Limb (tissue), 2 donors: Measurements from ENCODE around the gene DTX3.
"Not testable (repeated sequence)": the region's sequence is repeated elsewhere in the genome, so short reads cannot be mapped to it uniquely, and the experiment has no call there.

ENCODE experiments used
- DNase-seq, 2 donors: peaks; one replicate each; pipeline ENCODE4 v3.0.0-alpha.2; 2016; ENCODE audit errors: extremely low spot score in 2 of 2

Gene DTX3

DNA sequence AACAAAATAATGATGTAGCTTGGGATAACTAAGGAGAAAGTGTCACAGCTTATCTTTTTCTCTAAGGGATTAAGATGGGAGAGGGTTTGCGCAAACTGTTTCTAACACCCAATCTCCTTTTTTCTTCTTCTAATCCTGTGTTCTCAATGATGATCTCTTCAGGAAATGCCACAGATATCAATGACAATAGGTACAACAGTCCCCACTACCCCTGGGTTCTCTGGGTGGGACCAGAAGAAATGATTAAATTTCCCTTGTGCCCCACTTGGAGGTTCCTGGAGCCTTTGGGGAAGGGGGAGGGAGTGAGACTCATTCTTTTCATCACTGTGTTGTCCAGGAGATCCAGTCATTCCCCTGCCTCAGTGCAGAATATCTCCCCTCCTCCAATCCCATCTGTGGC, 22.2 kb upstream of the DTX3 start:
- DNase-seq: no peak

DNA sequence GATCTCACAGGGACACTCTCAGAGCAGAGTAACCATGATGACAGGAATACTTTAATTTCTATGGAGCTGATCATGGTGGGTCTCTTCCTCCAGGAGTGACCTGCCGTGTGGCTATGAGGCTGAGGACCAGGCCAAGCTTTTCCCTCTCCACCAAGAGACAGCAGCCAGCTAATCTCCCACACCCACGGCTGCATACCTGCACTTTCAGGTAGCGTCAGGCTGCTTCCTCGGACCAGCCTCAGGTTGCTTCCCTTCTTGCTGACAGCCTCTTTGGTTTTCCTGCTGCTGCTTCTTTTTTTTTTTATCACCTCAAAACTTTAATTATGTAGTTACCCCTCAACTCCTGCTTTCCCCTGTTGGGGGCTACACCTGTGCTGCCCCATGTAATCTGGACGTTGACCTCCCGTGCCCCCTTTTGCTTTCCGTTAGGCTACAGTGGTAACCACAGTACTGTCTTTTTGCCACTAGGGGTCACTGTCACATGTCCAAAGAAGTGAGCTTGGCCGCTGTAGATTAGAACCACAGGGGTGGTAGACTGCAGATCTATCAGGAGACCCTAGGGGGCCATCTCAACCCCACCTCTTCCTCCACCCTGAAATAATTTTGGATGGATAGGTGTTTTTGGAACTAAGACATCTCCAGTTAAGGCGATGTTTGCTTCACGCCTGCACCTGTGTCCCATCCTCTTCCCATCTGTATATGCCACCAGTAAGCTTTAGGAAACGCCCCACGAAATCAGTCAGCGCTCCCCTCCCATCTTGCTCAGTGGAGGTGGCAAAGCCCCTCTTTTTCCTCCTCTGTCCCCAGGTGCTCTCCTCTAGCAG, 21.4 kb upstream of the DTX3 start:
- DNase-seq: peak; percentile 68 to 84

DNA sequence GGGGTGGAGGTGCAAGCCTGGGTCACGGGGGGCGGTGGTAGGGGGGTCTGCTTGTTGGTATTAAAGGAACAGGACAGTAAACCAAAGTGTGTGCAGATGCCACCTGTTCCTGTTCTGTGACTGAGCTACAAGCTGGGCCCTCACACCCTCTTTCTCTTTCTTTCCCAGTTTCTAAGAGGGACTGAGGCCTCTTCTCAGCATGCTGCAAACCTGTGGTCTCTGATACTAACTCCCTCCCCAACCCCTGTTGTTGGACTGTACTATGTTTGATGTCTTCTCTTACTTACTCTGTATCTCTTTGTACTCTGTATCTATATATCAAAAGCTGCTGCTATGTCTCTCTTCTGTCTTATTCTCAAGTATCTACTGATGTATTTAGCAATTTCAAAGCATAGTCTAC, 20.6 kb upstream of the DTX3 start:
- no peak for DNase-seq

DNA sequence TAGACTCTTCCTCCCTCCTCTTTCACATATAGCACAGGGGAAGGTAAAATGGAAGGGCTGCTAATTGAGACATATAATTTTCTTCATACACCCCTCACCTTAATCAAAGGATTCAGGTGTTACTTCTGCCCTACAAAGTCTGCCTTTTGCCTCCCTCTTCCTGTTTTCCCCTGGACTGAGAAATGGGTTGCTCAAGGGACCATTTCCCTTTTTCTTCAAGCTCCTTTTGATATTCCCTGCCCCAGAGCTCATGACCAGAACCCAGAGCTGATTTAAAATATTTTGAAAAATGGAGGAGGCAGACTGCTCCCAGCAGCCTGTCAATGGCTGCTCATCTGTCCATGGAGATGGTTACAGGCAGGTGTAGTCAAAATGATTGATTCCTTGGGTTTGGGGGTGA, 19.9 kb upstream of the DTX3 start:
- DNase-seq: no peak

DNA sequence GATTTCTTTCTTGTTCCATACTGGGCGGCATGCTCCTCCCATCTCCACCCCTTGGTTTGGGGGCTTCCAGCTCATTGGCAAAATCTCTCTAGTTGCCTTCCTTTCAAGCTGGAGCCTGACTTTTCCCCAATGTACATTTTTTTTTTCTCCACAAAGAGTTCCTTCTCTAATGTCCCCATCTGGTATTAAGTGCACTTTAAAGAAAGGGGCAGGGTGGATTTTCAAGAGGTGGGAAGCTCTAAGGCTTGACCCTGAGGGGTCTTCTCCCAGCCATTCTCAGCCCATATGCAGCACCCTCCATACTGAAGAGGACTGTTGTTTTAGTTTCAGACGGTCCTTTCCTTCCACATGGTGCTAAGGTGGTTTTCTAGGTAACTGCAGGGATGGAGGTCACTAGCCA, 19.5 kb upstream of the DTX3 start:
- DNase-seq: no peak

DNA sequence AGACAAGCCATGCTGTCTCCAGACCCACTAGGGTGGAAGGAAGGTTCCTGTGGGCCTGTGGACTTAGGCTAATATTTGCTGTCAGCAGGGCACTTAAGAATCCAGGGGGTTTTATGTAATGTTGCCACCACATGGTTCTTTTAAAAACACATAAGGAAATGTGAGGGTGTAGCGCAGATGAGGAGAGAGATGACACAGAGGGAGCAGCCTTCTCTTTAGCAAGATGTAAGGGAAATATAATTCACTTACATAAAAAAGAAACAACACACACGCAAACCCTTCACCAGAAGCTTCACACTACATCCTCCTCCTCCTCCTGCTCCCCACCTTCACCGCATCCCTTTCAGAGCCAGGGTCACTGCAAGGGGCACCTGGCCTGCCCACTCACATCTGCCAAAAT, 18.5 kb upstream of the DTX3 start:
- DNase-seq: no peak

DNA sequence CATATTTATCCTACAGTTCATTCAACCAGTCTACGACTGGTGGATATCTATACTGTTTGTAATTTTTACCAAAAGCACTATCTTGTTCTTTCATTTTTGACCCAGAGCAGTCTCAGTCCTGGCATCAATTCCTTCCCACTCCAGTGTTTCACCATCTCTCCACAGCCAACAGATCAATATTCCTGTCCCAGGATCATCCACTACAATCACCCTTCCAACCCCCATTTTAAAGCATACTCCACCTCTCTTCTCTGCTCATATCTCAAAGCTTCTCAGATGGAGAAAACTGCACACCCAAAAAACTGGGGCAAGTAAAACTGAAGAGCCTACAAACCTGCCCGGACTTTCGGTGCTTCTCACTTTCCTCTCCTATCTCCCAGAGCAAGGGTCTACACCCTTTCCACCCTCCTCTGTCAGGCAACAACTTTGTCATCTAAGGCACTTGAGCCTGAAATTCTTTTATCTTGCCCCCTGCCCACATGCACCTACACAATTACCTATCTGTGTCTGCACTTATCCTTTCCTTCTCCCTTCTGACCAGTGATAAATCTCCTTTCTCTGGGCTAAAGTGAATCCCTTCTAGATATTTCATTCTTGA, 17.7 kb upstream of the DTX3 start:
- no peak for DNase-seq

DNA sequence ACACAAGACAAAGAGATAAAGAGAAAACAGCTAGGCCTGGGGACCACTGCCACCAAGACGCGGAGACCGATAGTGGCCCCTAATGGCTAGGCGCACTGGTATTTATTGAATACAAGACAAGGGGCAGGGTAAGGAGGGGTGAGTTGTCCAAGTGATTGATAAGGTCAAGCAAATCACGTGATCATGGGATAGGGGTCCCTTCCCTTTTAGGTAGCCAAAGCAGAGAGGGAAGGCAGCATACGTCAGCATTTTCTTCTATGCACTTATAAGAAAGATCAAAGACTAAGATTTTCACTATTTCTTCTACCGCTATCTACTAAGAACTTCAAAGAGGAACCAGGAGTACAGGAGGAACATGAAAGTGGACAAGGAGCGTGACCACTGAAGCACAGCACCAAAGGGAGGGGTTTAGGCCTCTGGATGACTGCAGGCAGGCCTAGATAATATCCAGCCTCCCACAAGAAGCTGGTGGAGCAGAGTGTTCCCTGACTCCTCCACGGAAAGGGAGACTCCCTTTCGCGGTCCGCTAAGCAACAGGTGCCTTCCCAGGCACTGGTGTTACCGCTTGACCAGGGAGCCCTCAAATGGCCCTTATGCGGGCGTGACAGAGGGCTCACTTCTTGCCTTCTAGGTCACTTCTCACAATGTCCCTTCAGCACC, 15.5 kb upstream of the DTX3 start:
- not testable (repeated sequence) for DNase-seq

DNA sequence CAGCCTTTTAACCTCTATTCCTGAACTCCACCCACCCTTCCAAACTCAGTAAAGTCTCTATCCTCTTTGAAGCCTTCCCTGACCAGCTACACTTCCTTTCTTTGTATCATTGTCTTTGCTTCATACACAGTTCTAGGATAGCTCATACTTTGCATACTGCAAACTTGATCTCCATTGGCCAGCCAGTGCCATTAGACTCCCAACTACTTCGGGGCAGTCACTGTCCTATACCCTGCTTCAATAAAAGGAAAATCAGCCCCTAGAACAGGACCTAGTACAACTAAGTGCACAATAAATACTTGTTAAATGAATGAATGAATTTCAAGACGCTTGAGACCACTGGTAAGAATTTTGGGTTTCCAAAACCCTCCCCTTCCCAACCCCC, 14.2 kb upstream of the DTX3 start:
- no peak for DNase-seq

DNA sequence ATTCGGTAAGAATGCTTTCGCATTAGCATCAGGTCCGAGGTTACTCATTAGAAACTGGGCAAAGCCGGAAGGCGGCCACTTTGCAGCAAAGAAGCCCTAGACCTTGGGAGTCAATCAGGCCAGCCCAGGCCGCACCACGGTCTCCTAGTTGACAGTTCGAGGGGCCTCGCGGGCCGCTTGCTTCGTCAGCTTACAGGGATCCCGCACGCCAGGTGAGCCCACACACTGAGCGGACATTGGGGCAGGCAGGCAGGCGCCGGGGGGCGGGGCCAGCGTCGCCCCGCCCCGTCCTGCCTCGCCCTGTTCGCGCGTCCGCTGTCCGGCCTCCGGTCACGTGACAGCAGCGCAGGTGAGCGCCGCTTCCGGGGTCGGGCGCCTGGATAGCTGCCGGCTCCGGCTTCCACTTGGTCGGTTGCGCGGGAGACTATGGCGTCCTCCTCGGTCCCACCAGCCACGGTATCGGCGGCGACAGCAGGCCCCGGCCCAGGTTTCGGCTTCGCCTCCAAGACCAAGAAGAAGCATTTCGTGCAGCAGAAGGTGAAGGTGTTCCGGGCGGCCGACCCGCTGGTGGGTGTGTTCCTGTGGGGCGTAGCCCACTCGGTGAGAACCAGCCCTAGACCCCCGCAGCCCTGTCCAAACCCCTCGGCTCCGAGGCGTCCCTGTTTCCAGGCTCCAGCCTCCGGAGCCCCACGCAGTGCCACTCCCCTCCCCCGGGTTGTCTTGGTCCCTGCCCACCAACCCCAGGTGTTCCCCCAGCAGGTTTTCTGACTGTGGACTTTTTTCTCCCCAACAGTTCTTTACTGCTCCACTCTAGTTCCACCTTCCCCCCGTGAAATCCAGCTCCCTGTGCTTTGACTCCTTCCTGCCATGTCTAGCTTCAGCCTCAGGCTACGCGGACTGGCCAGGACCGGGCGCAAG, 13.5 kb upstream of the DTX3 start, which contains the start of gene PIP4K2C:
Gene PIP4K2C, plus strand, starts transcription at position 329 of the 918 bp plus-strand sequence. Its CDS starts 98 bp downstream, at position 427.
- DNase-seq: peak; percentile 47 to 81

DNA sequence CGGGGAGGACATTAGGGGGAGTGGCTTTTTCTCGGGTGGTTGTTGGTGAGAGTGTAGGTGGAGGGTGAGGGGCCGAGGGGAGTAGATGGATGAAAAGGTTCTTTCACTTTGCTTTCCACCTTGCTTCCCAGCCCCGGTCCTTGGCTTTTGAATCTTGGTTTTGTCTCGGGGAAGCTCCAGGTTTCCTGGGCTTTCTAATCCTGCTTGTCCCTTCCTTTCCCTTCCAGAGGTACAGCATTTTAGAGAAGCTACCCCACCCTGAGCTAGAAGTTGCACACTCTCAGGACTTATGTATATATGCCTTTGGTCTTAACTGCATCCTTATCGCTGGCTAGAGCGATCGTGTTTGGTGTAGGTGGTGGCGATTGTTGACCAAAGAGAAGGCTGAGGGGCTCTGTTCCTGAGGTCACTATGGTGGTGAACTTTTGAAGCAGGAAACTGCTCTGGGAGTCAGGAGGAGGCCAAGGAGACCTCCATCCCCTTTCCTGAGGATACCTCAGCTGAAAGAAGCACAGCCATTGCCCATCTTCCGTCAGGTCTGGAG, 12.8 kb upstream of the DTX3 start:
- no peak for DNase-seq

DNA sequence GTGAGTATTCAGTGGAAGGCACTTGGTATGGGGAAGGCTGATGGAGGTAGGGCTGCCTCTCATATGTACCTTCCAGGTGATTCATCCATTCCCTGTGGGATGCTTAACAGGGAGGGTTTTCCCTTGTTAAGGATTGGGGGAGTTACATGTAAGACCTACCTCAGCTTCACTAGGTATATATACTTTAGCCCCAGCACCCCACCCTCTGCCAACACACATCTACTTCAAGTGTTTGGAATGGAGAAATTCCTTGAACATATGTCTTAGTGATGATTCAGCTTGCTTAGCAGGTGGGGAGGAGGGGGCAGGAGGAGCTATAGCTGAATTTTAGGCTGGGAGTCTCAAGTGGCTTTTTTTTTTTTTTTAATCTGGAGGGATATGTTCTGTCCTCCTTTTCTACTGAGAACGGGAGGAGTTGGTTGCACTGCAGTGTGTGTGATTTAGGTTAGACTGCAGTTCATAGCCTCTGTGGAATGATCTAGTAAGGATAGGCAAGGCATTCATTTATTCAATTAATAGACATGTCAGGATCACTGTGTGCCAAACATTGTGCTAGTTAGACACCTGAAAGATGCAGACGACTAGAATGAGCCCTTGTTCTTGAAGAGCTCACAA, 12.0 kb upstream of the DTX3 start:
- no peak for DNase-seq

DNA sequence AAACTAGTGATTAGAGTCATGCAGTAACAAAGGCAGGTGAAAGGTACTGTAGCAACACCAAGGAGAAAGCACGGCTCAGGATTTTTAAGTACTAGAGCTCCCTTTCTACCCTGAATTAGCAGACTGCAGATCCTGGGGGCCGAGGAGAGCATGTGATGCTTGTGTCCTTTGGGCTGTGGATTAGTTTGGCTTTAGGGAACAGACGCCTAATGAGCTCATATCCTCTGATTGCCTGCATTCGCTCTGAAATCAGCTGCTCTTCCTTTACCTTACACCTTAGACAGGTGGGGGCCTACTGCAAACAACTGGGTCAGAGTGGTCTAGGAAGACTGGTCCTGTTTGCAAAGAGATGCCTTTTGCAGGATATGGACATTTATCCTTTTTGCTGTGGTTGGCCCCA, 11.4 kb upstream of the DTX3 start:
- no peak for DNase-seq

DNA sequence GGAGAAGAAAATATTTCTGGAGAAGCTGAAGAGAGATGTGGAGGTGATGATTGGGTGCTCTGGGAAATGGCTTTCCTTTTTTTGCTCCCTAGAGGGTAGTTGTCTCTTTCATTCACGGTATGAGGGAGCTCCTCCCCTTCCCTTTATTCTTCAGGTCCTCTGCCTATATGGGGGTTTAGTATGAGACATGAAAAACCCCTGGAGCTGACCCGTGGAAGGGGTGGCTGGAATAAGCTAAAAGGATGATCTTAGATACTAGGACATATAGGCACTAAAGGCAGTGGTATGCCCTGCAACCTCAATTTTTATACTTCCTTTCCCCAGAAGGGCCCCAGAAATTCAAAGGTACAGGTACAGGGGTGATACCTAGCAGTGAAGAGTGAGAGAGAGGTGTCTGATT, 4.2 kb upstream of the DTX3 start:
- DNase-seq: no peak

DNA sequence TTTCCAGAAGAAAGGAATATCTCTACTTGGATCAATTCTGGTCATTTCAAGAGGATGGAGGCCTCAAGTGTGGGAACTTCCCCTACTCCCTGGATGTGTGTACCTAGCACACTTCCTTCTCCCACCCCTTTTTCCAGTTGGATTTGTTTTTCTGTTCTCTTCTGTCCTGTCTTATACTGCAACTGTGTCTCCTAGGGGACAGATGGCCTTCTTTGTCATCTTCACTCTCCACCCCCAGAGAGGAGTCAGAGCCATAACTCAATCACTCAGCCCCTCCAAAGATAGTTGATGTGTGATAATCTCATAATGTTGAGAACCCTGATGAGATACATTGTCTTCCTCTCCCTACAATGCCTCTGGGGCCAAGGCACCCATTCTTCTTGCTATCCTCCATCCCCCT, 2.1 kb upstream of the DTX3 start:
- no peak for DNase-seq

DNA sequence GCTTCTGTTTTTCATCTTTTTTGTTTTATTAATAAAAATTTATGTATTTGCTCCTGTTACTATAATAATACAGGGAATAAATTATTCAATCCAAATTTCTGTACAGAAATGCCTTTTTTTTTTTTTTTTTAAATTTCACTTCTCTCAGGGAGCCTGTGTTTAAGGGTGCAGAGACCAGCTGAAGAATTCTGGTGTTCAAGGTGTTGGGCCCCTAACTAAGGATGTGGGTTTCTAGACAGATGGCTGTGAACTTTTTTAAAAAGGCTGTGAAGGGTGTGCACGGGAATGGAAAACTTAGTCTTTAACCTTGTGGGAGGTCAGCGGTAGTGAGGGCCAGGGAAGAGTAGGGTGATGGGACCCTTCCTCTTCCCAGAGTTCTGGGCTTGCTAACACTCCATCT, 1.3 kb upstream of the DTX3 start:
- DNase-seq: no peak

DNA sequence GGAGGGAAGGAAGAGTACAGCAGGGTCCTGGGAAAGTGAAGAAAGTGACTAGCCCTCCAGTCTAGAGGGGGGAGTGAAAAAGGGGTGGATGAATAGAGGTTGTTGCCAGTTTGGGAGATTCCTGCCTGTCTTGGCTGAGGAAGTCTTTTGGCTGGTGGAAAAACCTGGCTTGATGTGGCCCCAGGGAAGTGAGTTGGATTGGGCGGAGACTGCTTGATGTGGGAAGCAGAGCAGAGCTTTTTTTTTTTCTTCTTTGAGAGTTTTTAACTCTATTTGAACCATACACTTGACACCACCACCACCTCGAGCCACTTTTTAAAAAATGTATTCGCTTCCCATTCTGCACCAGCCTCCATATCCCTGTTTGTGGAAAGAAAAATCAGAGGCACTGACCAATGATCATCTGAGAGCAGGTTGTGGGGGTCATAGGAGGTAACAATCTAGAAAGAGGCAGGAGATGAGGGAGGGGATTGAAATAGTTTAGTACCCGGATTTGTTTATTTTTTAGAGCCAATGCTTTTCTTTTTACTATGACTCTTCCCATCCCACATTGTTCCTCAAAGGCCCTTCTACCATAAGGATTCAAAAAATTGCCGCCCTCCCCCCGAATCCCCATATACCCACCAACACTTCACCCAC, 690 bp upstream of the DTX3 start:
- DNase-seq: peak; percentile 71 to 79

DNA sequence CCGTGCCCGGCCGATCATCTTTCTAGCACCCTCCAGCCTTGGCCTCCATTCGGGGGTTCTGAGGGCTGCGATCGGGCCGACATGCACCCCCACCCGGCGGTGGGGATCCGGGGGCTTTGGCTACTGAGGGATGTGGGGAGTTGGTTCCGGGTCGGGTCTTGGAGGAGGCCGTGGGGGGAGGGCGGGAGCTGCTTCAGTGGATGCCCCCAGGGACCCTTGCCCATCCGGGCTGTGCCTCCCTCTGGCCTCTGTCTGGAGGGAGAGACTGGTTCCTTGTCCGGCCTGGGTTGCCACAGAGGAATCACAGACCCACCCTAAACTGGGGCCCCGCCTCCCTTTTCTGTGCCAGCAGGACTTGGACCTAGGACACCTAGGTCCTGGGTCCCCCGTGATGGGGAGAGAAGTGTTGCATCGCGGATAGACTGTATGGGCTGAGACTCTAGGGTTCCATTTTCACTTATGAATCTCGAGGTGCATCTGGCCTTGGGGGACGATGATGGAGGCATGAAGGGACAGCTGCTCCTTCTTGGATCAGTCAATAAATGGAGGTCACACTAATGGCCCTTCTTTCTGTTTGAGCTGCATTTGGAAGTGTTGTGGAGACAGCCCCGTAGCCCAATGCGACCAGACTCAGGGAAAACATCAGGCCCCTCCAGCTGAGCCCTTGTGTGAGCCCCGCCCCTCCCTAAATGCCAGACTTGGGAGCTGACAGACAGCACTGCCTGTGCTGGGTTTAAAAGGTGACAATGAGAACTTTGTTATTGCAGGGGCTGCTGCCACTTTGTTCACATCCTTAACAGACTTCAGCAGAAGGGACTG, 577 bp downstream of the DTX3 start:
- peak; percentile 46 to 47 for DNase-seq

DNA sequence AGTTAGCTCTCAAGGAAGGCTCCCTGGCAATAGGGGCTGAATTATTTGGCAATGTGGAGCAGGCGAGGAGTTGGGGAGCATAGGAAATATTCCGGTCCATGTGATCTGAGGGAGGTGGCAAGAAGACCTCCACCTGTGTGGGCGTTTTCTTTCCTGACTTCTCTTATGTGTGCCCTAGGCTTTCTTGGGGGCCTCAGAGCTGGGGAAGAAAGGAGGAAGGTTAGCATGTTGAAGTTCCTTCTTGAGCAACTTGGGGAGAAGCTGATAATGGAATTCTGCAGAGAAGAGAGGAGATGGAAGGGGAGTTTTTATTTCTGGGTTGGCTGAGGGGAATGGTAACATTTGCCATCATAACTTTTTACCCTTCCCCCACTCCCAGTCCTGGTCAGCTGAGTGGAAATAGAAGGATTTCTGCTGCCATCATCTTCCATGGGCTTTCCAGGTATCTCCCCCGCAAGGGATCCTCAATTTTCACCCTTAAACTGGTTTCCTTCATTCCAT, 1.2 kb downstream of the DTX3 start:
- no peak for DNase-seq
